HUDEP-2 (cell line): ENCODE results near the gene CCN6.
A peak's percentile ranks its signal among the peaks of the same experiment; 100 is the strongest.
"Not testable (repeated sequence)": the region's sequence is repeated elsewhere in the genome, so short reads cannot be mapped to it uniquely, and the experiment has no call there.

Source experiments
- DNase-seq, 76 experiments: peaks; one replicate each; lab custom pipeline; 2025; ENCODE audit not compliant: unreplicated experiment in 76 of 76; lab: John Stamatoyannopoulos, UW

The CCN6 gene

GRCh38 chr6:112029045-112029822 is 24.7 kb upstream of the CCN6 start:
- peak in 61 of 76 experiments; percentile 7 to 80 (median 45) for DNase-seq

GRCh38 chr6:112030206-112030960 is 23.5 kb upstream of the CCN6 start:
- DNase-seq = no peak

GRCh38 chr6:112030961-112031660 is 22.8 kb upstream of the CCN6 start:
- DNase-seq = no peak

- DNase-seq = no peak
Measured at GRCh38 chr6:112031960-112032359, 21.9 kb upstream of the CCN6 start.

- DNase-seq = peak in 1 of 76 experiments; percentile 25
Measured at GRCh38 chr6:112032728-112033127, 21.2 kb upstream of the CCN6 start.

GRCh38 chr6:112033791-112034615 is 19.9 kb upstream of the CCN6 start:
- no peak for DNase-seq

GRCh38 chr6:112034616-112034995 is 19.3 kb upstream of the CCN6 start:
- DNase-seq = no peak

- no peak for DNase-seq
Measured at GRCh38 chr6:112036088-112036637, 17.7 kb upstream of the CCN6 start.

GRCh38 chr6:112037783-112038216 is 16.1 kb upstream of the CCN6 start:
- no peak for DNase-seq

GRCh38 chr6:112038268-112038667 is 15.6 kb upstream of the CCN6 start:
- DNase-seq = no peak

GRCh38 chr6:112038756-112039430 is 15.0 kb upstream of the CCN6 start:
- no peak for DNase-seq

GRCh38 chr6:112039431-112039770 is 14.5 kb upstream of the CCN6 start:
- DNase-seq = no peak

GRCh38 chr6:112040956-112041355 is 12.9 kb upstream of the CCN6 start:
- DNase-seq = no peak

- no peak for DNase-seq
Measured at GRCh38 chr6:112041535-112041934, 12.4 kb upstream of the CCN6 start.

- DNase-seq = peak in 75 of 76 experiments; percentile 22 to 91 (median 77)
Measured at GRCh38 chr6:112043032-112044007, 10.6 kb upstream of the CCN6 start.

GRCh38 chr6:112044196-112044595 is 9.7 kb upstream of the CCN6 start:
- DNase-seq = peak in 1 of 76 experiments; percentile 11

GRCh38 chr6:112044856-112045255 is 9.0 kb upstream of the CCN6 start:
- no peak for DNase-seq

GRCh38 chr6:112047523-112047922 is 6.4 kb upstream of the CCN6 start:
- DNase-seq = not testable (repeated sequence)
